ENCODE data around the gene TACR2.
A peak's percentile ranks its signal among the peaks of the same experiment; 100 is the strongest.
"Not testable (repeated sequence)": the region's sequence is repeated elsewhere in the genome, so short reads cannot be mapped to it uniquely, and the experiment has no call there.

The TACR2 gene

DNA sequence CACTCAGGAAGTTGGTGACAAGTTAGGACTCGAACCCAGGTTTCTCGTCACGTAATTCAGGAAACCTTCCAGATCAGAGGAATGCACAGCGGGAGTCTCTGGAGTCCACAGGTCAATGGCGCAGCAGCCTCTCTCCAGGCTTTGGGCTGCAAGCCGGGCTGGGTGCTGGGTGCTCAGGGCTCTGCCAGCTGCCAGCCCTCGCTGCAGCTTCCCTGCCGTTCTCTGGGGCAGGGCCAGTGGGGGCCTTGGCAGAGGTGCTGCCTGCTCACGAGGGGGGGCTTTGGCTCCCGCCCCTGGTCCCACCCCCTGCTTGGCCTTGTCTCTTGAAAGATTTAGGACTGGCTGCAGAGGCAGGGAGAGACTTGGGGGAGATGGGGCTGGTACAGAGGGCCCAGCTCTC, at the start of gene TACR2:
Gene TACR2 (minus strand): TSS at position 224 of the 400 bp plus-strand sequence. CDS start 595 bp downstream, outside the sequence.
- no peak for DNase-seq

DNA sequence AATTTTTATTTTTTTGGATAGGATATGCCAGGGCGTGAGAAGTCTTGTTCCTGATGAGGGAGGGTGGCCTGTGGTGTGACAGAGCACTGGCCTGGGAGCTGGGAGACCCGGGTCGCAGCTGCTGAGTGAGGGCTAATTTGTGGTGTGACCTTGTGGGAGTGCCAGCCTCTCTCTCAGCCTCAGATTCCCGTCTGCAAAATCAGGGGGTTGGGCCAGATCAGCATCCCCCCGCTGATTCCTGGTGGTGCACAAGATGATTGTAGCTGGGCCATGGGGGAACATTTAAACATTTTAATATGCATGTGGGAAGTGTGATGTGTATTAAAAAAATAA, 49.4 kb upstream of the TACR2 start:
- DNase-seq, result no peak

DNA sequence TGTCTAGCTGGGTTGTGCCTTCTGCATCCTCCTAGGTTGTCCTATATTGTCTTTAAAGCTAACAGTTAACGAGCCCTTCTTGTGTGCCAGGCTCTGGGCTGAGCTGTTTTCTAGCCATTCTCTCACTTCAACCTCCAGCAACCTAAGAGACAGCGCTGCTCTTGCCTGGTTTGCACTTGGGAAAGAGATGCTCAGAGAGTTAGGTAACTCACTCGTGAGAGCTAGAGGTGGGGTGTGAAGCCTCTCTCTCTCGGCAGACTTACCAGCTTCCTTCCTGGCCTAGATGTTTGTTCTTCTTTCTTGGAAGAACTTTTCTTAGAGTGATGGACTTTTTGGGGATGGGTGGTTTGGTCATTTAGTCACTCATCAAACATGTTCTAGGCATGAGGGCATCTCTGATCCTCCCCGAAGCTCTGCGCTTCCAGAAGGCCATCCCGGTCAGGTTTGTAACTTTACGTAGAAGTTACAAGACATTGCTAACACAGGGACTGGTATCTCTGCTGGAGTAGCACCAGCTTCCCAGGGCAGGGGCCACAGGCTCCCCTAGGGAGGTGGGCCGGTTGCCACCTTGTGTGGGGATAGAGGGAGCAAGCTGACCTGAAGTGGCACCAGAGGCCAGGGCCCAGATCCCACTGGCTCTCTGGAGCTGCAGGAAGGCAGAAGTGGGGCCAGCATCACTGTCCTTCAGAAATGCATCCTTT, 48.9 kb upstream of the TACR2 start:
- peak; percentile 23 for DNase-seq

DNA sequence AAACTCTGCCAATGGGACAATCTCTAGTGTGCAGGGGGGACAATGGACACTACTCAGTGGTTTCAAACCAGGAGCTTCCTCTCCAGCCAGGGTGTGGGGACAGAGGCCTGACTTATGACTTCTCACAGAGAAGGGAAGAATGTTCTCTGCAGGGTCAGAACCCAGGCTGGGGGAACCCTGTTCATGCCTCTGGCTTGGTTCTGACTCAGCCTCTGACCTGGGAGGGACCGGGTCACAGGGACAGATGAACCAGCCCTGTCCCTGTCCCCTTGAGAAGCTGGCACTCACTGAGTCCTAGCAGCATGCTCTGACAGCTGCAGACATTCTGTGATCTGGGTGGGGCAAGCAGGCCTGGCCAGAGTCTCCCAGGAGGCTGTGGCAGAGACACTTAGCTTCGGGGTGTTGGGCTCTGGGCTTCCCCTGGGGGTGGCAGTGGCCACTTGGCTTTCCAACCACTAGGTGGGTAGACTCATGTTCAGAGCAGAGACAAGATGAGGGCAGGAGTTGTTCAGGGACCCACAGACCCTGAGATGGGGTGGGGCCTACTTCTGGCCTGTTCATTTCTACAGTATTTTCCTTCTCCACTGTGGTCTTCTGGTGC, 48.2 kb upstream of the TACR2 start:
- DNase-seq, result peak; percentile 24

DNA sequence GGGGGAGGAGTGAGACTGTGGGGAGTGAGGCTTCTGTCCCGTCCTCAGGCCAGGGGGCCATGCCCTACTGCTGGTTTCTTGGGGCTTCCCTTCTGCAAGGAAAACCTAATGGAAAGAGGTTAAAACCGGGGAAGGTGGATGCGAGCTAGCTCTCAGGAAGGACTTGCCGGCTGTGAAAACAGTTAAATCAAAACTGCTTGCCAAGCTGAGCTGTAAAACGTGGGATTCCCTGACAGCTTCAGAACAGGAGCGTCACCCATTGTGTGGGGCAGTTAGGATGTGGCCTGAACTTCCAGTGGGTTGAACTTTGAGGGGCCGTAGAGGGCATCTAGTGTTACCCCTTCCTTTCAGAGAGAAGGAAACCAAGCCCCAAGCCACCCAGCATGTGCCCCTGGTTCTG, 47.7 kb upstream of the TACR2 start:
- DNase-seq, result no peak

DNA sequence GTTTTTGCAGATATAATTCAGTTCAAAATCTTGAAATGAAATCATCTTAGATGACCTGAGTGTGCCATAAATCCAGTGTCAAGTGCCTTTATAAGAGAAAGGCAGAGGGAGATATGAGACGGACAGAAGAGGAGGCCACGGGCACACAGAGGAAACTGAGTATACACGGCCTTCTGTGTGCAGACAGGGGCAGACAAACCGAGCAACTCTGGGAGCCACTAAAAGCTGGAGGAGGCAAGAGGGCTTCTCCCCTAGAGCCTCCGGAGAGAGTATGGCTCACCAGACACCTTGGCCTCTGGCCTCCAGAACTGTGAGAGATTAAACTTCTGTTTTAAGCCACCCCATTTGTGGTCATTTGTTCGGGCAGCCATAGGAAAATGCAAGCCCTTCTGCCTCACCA, 47.2 kb upstream of the TACR2 start:
- DNase-seq, result no peak

DNA sequence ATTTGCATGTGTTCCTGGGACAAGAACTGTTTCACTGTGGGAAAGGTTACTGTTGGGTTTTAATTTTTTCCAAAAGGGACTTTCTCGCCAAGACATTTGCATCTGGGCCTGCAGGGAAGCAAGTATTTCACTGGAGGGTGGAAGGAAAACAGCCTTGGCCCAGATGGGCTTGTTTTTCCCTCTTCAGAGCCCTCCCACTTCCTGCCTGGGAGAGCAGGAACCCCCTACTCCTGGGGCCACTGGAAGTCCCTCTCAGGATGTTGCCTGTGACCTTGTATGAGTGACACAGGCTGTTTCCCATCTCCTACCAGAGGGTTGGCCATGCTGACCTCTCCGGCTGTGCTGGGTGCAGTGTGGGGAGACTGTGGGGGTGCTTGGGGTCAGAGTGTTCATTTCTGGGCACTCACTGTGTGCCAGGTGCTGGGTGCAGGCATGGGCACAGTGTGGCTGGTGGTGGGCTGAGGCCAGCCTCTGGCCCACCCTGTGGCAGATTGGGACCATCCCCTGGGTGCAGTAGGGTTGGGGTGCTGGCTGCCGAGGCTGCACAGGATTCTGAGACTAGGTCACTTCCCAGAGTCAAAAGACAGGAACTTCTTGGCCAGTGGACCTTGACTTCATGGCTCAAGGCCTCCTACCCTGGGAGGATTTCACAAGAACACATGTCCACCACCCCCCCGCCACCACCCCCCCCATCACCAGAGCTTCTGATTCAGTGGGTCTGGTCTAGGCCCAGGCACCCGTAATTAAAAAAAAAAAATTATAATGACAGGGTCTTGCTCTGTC, 44.7 kb upstream of the TACR2 start:
- DNase-seq, result no peak

DNA sequence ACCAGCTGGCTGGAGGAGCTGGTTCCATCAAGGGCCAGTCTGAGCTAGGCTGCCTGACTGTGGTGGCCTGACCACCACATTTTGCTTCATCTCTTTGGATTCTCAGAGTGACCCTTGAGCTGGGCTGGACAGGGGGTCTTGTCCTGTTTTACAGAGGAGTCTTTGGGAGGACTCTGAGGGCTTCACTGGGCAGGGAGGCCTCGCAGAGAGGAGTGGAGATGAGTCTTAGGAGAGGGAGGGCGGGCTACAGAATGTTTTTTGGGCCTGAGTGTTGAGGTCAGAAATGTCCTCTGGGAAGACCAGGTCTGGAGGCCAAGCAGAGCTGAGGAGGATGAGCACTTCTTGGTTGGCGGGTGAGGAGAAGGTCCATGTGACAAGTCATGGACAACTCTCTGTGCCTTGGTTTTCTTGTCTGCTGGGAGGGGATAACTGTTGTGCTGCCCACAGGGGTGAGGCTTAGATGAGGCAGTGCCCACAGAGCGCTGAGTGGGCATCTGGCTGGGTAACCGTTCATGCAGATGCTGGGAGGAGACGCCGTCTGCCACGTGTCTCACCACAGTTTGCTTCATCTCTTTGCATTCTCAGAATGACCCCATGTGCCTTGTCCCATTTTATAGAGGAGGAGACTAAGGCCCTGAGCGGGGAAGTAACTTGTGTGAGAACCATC, 44.0 kb upstream of the TACR2 start:
- DNase-seq, result no peak

DNA sequence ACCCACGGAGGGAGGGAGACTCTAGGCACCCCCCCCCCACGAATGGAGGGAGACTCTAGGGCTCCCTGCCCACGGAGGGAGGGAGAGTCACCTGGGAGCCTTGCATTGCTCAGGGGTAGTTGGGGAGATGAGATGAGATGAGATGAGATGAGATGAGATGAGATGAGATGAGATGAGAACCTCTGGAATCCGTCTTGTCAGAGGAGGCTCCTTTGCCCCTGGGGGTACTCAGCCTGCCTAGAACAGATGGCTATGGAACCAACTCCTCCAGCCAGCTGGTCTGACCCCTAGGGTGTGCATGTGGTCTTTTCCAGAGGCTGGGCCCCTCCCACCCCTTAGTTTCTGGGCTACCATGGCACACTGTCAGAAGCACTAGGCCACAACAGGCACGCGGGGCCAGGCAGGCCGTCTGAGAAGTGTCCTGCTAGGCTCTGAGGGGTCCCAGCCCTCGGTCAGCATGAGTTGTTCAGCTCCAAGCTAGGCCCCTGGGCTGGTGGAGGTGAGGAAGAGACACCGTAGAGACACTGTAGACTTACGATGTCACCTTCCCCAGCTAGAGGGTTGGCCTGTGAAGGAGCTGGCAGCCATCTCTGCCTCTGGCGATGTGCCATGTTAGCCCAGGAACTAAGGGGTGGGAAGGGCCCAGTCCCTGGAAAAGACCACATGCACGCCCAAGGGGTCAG, 43.3 kb upstream of the TACR2 start:
- no peak for DNase-seq

DNA sequence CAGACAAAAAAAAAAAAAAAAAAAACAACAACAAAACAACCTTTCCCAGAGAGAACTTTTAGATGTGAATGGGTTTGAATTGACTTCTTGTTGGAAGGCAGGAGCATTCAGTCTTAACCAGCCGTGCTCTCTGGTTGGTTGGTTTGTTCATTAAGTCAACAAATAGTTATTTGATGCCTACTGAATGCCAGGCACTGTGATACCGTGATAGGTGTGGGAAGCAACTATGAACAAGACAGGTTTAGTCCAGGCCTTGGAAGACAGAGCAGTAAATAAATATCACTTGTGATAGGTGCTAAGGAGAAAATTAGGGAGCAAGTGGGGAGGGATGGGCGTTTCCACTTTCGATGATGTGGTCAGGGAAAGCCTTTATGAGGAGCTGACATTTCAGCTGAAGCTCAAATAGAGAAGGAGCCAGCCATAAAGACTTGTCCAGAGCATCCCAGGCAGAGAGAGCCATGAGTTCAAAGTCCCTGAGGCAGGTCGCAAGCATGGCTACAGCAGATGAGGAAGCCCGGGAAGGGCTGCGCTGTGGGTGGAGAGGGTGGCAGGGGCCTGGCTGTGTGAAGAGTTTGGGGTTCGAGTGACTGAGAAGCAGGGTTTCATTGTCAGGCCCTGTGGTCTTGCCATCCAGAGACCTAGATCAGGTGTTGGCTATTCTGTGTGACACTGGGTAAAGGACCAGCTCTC, 42.5 kb upstream of the TACR2 start:
- no peak for DNase-seq

DNA sequence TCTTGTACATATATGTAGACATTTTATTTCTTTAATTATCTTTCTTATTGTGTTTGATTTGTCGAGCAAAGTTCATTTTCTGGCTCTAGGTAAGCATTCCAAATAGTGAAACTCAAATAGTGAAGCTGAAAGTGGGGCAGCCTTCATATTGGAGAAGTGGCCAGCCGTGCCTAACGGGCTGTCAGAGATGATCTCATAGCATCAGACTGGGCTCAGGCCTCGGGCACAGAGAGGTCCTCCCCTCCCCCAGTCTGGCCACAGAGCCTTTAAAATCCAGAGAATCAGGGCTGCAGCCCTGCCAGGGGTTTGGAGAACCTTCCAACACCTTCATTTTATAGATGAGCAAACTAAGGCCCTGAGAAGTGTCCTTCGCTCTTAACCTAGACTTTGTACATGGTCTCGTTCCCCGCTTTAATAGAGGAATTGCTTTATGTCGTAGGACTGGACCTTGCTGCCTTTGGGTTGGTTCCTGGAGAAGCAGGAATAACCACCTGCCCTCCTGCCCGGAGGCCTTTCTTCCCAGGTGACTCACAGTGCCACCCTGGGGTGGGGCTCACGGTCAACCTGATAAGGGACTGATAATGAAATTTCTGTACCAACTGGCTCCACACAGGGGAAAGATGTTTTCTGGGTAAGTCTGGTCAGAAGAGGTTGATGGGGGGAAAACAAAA, 41.8 kb upstream of the TACR2 start:
- no peak for DNase-seq

DNA sequence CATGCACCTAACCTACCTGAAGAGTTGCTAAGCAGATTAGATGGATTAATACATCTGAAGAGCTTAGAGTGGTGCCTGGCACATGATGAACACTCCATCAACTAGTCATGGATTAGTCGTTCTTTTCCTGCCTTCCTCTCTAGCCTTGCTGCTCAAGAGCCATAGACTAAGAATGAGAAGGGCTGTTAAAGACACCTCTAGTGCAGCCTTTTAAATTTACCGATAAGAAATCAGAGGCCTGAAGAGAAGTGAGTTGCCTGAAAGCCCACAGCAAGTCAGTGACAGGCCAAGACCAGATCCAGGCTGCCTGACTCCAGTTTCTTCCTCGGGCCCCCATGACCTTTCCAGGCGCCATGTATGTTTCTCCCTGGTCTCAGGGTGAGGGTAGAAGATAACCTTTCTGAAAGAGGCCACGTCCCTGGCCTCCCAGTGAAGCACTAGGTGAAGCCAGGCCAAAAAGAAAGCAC, 41.1 kb upstream of the TACR2 start:
- no peak for DNase-seq

DNA sequence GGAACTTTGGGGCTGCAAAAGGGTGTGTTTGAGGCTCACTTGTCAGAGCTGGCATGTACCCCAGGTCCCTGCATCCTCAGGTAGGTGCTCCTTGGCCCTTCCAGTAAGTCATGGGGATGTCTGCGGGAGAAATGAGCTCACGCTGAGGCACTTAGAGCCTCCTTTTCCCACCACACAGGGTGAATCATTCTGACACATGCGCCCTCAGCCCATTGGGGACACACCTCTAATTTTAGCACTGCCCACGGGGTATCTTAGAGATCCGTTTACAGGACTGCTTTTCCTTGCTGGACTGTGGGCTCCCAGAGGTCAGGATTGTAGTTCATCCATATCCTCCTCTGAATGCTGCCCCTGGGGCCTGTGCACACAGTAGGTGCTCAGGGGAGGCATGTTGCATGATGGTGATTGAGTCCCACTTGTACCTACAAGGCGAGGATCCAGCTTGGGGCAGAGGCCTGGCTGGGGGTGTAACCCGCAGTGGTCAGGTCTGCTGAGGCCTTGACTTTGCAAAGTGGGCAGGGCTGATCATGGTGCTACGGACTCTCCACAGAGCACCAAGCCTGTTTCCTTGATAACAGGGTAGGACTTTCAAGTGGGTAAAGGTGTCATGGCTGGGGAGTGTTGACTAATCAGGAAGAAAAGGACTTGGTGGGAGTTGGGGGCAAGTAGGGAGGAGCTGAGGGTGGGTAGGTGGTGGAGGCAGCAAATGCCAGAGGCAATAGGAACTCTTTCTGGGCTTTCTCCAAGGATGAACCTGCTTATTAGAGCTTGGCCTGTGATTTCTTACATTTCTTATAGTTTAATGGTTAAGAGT, 40.4 kb upstream of the TACR2 start:
- DNase-seq, result no peak

DNA sequence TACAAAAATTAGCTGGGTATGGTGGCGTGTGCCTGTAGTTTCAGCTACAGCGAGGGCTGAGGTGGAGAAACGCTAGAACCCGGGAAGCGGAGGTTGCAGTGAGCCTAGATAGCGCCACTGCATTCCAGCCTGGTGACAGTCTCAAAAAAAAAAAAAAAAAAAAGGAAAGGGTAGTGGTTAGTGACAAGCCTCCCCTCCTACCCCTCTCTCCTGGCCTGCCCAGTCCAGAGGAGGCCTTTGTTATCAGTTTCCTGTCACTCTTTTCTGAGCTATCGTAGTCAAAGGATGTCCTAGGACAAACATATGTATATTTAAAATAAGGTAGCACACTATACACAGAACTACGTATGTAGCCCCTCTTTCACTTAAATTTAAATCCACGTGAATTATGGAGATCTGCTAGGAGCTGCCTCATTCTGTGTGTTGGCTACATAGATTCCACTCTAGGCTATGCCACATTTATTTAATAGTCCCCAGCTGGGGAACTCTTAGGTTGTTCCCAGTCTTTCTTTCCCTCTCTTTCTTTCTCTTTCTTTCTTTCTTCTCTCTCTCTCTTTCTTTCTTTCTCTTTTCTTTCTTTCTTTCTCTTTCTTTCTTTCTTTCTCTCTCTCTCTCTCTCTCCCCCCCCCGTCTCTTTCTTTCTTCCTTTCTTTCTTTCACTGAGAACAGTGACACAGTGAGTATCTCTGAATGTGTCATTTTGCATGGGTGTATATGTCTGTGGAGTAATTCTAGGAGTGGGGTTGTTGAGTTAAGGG, 38.5 kb upstream of the TACR2 start:
- DNase-seq, result no peak

DNA sequence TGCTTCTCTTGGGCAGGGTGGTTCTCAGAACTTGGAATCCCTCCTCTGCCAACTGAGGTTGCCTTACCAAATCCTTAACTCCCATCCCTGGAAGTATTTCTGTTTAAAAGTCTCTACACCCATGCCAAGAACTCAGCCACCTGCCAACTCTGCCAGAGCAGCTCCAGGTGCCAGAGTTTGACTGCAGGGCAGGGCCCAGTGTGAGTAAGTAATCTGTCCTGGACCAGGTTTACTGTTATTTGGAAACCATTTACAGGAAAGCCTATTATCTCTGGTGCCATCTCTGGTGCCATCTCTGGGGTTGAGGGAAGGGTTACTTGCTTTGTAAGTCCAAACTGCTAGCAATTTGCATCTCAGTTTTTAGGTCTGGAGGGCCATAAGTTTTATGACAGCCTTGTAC, 37.1 kb upstream of the TACR2 start:
- DNase-seq, result no peak

DNA sequence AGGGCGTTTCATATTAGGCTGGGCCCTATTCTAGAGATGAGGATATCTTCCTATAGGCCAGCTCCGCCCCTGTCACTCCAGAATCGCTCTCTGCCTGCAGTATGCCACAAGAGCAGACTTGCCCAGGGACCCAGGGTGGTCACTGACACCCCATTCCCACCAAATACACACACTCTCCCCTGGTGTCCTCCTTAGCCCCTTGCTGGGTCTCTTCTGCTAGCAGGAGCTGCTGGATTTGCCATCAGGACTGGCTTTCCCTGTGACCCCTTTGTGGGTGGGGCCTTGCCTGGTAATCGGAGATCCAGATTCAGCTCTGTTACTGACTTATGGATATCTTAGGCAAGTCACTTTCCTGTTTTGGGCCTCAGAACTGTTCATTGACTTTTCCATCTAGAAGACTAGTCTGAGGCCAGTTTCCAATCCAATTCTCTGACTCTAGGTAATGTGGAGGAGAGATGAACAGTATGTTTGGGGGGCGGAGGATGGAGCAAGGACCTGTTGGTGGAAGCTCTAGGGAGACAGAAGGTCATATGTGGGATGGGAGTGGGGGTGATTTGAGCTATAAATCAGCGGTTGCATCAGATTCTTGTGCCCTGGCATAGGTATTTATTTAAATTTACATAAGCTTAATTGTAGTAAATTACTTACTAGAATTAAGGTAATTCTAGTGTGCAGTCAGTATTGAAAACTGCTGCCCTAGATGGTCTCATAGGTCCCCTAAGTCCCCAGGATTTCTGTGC, 36.1 kb upstream of the TACR2 start:
- no peak for DNase-seq

DNA sequence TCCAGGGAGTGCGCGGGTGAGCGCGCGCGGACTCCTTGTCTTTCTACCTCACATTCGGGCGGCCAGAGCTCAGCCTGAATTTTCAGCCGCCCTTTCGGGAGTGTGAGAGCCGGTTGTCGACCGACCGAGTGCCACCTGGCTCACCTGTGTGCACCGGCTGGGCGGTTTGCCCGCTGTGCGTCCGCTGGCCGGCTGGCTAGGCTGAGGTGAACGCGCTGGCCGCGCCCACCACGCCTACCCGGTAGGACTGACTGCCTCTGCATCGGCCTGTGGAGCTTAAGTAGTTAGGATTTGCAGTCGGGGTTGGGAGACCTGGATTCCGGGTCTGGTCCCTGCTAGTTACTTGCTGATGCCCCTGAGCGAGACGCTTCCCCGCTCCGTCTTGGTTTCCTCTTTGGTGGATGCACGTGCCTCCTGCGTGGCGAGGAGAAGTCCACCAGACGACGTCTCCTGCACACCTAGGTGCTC, 35.1 kb upstream of the TACR2 start:
- no peak for DNase-seq

DNA sequence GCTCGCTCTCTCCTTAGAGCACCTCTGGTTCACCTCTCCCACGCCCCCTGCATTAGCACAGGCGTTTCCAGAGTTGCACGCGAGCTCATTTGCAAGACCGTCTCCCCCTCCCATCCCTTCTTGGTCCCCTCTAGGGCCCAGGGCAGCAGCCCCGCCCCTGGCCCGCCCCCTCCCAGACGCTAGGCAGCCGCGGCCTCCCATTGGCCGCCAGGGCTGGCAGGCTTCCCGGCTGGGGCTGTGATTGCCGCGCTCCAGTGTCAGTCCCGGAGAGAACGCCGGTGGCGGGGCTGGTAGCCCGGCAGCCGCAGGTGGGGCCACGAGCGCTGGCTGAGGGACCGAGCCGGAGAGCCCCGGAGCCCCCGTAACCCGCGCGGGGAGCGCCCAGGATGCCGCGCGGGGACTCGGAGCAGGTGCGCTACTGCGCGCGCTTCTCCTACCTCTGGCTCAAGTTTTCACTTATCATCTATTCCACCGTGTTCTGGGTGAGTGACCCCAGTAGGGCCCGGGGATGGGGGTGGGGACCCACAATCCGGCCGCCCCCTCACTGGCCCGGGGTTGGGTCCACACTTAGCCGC, 34.6 kb upstream of the TACR2 start, which contains the start of gene TSPAN15:
Gene TSPAN15 (plus strand): TSS at position 257 of the 575 bp plus-strand sequence. CDS start 130 bp downstream, at position 387.
- DNase-seq, result peak; percentile 87

DNA sequence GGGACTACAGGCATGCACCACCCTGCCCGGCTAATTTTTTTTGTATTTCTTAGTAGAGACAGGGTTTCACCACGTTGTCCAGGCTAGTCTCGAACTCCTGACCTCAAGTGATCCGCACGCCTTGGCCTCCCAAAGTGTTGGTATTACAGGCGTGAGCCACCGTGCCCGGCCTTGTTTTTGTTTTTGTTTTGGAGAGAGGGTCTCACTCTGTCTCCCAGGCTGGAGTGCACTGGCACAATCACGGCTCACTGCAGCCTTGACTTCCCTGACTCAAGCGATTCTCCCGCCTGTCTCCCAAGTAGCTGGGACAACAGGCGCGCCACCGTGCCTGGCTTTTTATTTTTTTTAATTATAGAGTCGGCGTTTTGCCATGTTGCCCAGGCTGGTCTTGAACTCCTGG, 33.7 kb upstream of the TACR2 start:
- DNase-seq, result not testable (repeated sequence)
